ENCODE measurements around the gene CADM1. TPM values are rescaled to one million over a fixed set of nuclear protein-coding genes. Genes with fewer than 3 reads are reported as not detected.

Gene CADM1
- total and polyA plus RNA-seq, 9 of the 15 experiments (the other 6 are each of a cell fraction or from before 2014, with no cell fraction given) = 0.42 TPM; not detected in 8

GRCh38 chr11:115154355-115154736 lies 349.9 kb downstream of the CADM1 start:
- H3K4me2 ChIP-seq (ENCODE audit: insufficient read depth, low read length) = no peak overlapping the region
- no peaks in the 10 kb centered on the region for H3K4me1 ChIP-seq (replicated peaks in 1 of 2; ENCODE audit: control insufficient read depth in 2 of 2, insufficient read depth in 2 of 2, low read length in 2 of 2)
- in situ Hi-C loops (cut with MboI) (no loop called here), intact Hi-C loops (cut with micrococcal nuclease) (no loop called here)
- H2AFZ ChIP-seq (ENCODE audit: low read depth, low read length) = no peak overlapping the region
- no peak overlapping the region for H3K27ac ChIP-seq (ENCODE audit: extremely low read depth, low read depth, low read length)
- no peak for FAIRE-seq
- H3K9ac ChIP-seq (ENCODE audit: insufficient read depth in 1 of 2, low read depth in 2 of 2, low read length in 2 of 2) = no peak overlapping the region
- CTCF ChIA-PET (ENCODE audit: low intra/inter-chr PET ratio) = no interaction called here
- no peaks in the 10 kb centered on the region for H3K36me3 ChIP-seq (ENCODE audit: control insufficient read depth, insufficient read depth, low read length)
- WGBS (ENCODE audit: insufficient coverage, low coverage, missing lambda C conversion rate) = 7% methylated on average over 8 of the region's 9 CpGs
- no peak for DNase-seq (ENCODE audit: extremely low read depth in 1 of 4, low spot score in 3 of 4)
- ATAC-seq = no peak
- H3K9me3 ChIP-seq (replicated peaks; ENCODE audit: control insufficient read depth, insufficient read depth, low read depth, low read length) = no peaks in the 10 kb centered on the region
- H4K20me1 ChIP-seq (replicated peaks; ENCODE audit: control insufficient read depth, insufficient read depth, low read length) = no peaks in the 10 kb centered on the region
- POLR2A ChIA-PET = no interaction called here
- H3K79me2 ChIP-seq (ENCODE audit: control insufficient read depth, insufficient read depth, low read length) = no peaks in the 10 kb centered on the region
- no TSS peak for BruUV-seq (replicated peaks)
- no peaks in the 10 kb centered on the region for H3K9me1 ChIP-seq (ENCODE audit: control insufficient read depth, insufficient read depth, low read length)
- H3K4me3 ChIP-seq = no peak overlapping the region
- TF ChIP-seq ZBTB40 (IDR thresholded peaks at IDR 0.05) (no peak), ZBTB40 (CRISPR knock-in tag; IDR thresholded peaks at IDR 0.05) (no peak), KLF13 (tag; IDR thresholded peaks at IDR 0.05; ENCODE audit: borderline replicate concordance, low read depth) (no peak), TBP (optimal IDR thresholded peaks at IDR 0.05; ENCODE audit: low read depth, low read length) (no peak), ZNF780A (CRISPR knock-in tag; IDR thresholded peaks at IDR 0.05) (no peak), ZNF311 (CRISPR knock-in tag; IDR thresholded peaks at IDR 0.05) (no peak), MIER1 (IDR thresholded peaks at IDR 0.05; ENCODE audit: low read depth) (no peak), E4F1 (CRISPR knock-in tag; IDR thresholded peaks at IDR 0.05; ENCODE audit: borderline replicate concordance) (no peak)
- 0 out of 5 replicates have a peak, but pooled peaks cover 0 to 3% of the 10 kb centered on the region in 2 experiments for H3K27me3 ChIP-seq (ENCODE audit: control insufficient read depth in 2 of 2, insufficient read depth in 2 of 2, low read length in 2 of 2)

Measured in K562 (cell line).